Psoas muscle (tissue), 8 donors: ENCODE results near the gene RPGRIP1L. TPM values are rescaled to one million over a fixed set of nuclear protein-coding genes. Genes with fewer than 3 reads are reported as not detected.
"Not testable (repeated sequence)": the region's sequence is repeated elsewhere in the genome, so short reads cannot be mapped to it uniquely, and the experiment has no call there.

ENCODE experiments used
- ATAC-seq, 4 donors: fragments of 200-7000 bp; cut with Tn5 transposase; one replicate each; pipeline ENCODE4 v1.9.1; 2020; ENCODE audit warnings: moderate library complexity in 3 of 4, mild to moderate bottlenecking in 2 of 4
- DNase-seq, 2 donors: peaks; one replicate each; pipeline ENCODE4 v3.0.0-alpha.2; 2020
- H3K27ac ChIP-seq: fragments of 200-600 bp; one replicate; pipeline ENCODE4 v1.8.0; 2022
- H3K27me3 ChIP-seq, 3 donors: fragments of 200-600 bp in 1 of 3; one replicate each; pipeline versions ENCODE4 v1.6.1 to v1.8.0; 2013 to 2022; ENCODE audit warnings: low read length in 2 of 3, mild to moderate bottlenecking in 2 of 3, moderate library complexity in 1 of 3; ENCODE audit not compliant: insufficient read depth in 3 of 3
- H3K36me3 ChIP-seq, 2 donors: fragments of 200-600 bp in 1 of 2; one replicate each; pipeline versions ENCODE4 v1.6.1 to v1.8.0; 2013 to 2022; ENCODE audit warnings: low read depth in 1 of 2, mild to moderate bottlenecking in 1 of 2, moderate library complexity in 1 of 2; ENCODE audit not compliant: insufficient read depth in 1 of 2
- H3K4me1 ChIP-seq: fragments of 200-600 bp; one replicate; pipeline ENCODE4 v1.8.0; 2022
- H3K4me3 ChIP-seq: fragments of 200-600 bp; one replicate; pipeline ENCODE4 v1.8.0; 2022; ENCODE audit warnings: mild to moderate bottlenecking
- H3K9me3 ChIP-seq: fragments of 200-600 bp; one replicate; pipeline ENCODE4 v1.8.0; 2022
- CTCF ChIP-seq: fragments of 200-600 bp; IDR thresholded peaks from one replicate; pipeline ENCODE4 v1.8.0; 2022; ENCODE audit warnings: antibody characterized with exemption
- WGBS, 3 donors: extraction: QIAGEN DNeasy Blood & Tissue Kit; methylation state at CpG; one replicate each; pipeline versions ENCODE4 v1.1.6 to v1.1.7; 2013; 5-methylcytosine and 5-hydroxymethylcytosine counted together
- intact Hi-C, 2 donors: fragments of 100-400 bp; cut with DNase I; formaldehyde crosslinking; loops; one replicate each; pipeline versions ENCODE4 v1.11.0 to v1.14.2; 2022
- polyA plus RNA-seq, 3 donors: library from polyadenylated mRNA; stranded (reverse); fragments of 200-250 nt; gene quantifications; one replicate each; pipeline ENCODE4 v1.2.3, GENCODE V29; 2013
- total RNA-seq, 4 donors: library from RNA; stranded (reverse); fragmentation: NEBNext Ultra II Directional in 2 of 4; extraction: Animal tissue kit (Norgen Biotek cat#: 25700) in 2 of 4; gene quantifications; one replicate each; pipeline versions ENCODE4 v1.2.1 to v1.2.4, GENCODE V29; 2021 to 2023
- donor health status: healthy with polysubstance abuse.
- donor health status: DM: no; HTN: no; CAD: no; lungs with moderate emphysema.
- donor health status: Bipolar disorder and iron deficiency.
- donor health status: healthy.
- donor health status: DM: yes; HTN: yes; CAD: no.
- donor health status: DM: no; HTN: no; CAD: no.
- donor health status: DM: no; HTN: no; CAD: no.
- donor health status: DM: yes; HTN: yes; CAD: no.

RPGRIP1L gene
- total and polyA plus RNA-seq, 7 donors = 0.81 to 2.6 (median 1.5) TPM

DNA sequence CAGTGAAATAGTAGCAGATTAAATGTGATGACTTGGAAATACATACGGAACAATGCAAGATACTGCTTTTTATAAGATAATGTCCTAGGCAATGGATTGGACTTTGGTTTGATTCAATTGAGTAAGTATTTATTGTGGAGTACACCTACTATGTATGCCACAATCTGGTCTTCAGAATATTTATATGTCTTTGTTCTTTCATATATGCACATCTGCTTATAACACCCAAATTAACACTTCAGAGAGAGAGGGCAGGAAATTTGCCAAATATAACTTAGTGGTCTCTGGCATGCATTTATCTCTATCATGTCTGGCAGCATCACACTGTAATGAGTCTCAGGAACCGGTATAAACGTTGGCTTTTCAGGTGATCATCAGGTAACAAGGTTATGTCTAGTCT, 16.9 kb downstream of the RPGRIP1L start:
- 87 to 94% (median 90%) methylated on average over 3 of the region's 3 CpGs for WGBS, 3 donors
- no peak for ATAC-seq
- Histone ChIP-seq H3K27ac (no peak overlapping the region), H3K27me3 (no peaks in the 10 kb centered on the region), H3K4me1 (no peaks in the 10 kb centered on the region), H3K4me3 (no peak overlapping the region), H3K9me3 (no peaks in the 10 kb centered on the region), H3K36me3 (peaks cover 2 to 17% of the 10 kb centered on the region in 2 donors)
- TF ChIP-seq CTCF = no peak
- intact Hi-C loops = no loop called here
- DNase-seq = no peak

DNA sequence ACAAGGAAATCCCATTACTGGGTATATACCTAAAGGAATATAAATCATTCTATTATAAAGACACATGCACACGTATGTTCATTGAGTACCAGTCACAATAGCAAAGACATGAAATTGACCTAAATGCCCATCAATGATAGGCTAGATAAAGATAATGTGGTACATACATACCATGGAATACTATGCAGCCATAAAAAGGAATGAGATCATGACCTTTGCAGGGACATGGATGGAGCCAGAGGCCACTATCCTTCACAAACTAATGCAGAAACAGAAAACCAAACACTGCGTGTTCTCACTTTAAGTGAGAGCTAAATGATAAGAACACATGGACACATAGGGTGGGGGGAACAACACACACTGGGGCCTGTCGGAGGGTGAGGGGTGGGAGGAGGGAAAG, 18.3 kb downstream of the RPGRIP1L start:
- intact Hi-C loops, H3K9me3 ChIP-seq, H3K4me1 ChIP-seq, ATAC-seq, H3K27me3 ChIP-seq, H3K4me3 ChIP-seq, H3K27ac ChIP-seq, DNase-seq: not testable (repeated sequence)
- 99 to 100% (median 99%) methylated on average over 3 of the region's 3 CpGs for WGBS, 3 donors
- peaks cover 2 to 17% of the 10 kb centered on the region in 2 donors for H3K36me3 ChIP-seq

- Histone ChIP-seq H3K36me3 (peaks cover 2 to 12% of the 10 kb centered on the region in 2 donors), H3K27ac (no peak overlapping the region), H3K9me3 (no peaks in the 10 kb centered on the region), H3K4me3 (no peak overlapping the region), H3K27me3 (no peaks in the 10 kb centered on the region), H3K4me1 (no peaks in the 10 kb centered on the region)
- WGBS, 3 donors = 65 to 71% (median 66%) methylated on average over 2 of the region's 2 CpGs
- TF ChIP-seq CTCF = no peak
- intact Hi-C loops = no loop called here
- ATAC-seq = no peak
- DNase-seq = no peak
These were observed 22.3 kb downstream of the RPGRIP1L start for GRCh38 chr16:53681354-53681753.

DNA sequence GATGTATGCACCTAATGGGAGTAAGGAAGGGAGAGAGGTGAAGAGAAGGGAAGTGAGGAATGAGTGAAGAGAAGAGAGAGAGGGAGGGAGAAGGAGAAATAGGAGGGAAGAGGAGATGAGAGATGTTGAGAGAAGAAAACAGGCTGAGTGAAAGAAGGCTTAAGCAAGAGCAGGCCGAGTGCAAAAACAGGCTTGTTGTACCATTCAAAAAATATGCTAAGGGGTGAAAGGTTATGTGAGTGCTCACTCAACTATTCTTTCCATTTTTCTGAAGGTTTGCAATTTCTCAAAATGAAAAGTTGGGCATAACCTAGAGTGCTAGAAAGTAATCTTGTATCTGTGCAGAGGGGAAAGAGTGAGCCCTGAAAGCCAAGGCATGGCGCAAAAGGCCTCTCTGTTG, 22.9 kb downstream of the RPGRIP1L start:
- TF ChIP-seq CTCF = no peak
- WGBS, 3 donors = 84 to 96% (median 94%) methylated on average over 2 of the region's 2 CpGs
- no peak overlapping the region for H3K27ac ChIP-seq
- intact Hi-C loops = no loop called here
- no peaks in the 10 kb centered on the region for H3K4me1 ChIP-seq
- ATAC-seq (no peak), DNase-seq (no peak)
- H3K9me3 ChIP-seq = no peaks in the 10 kb centered on the region
- peaks cover 2 to 12% of the 10 kb centered on the region in 2 donors for H3K36me3 ChIP-seq
- H3K4me3 ChIP-seq = no peak overlapping the region
- H3K27me3 ChIP-seq = no peaks in the 10 kb centered on the region

- Histone ChIP-seq H3K27me3 (no peaks in the 10 kb centered on the region), H3K4me1 (no peaks in the 10 kb centered on the region), H3K36me3 (no peaks in the 10 kb centered on the region), H3K9me3 (no peaks in the 10 kb centered on the region), H3K27ac (no peak overlapping the region), H3K4me3 (no peak overlapping the region)
- TF ChIP-seq CTCF = no peak
- DNase-seq (no peak), ATAC-seq (no peak)
- intact Hi-C loops = no loop called here
These were observed 24.8 kb downstream of the RPGRIP1L start for GRCh38 chr16:53678756-53679343.
